Neural crest cell (in vitro differentiated cells): ENCODE results near the gene PCLO. TPM values are rescaled to one million over a fixed set of nuclear protein-coding genes. Genes with fewer than 3 reads are reported as not detected.

ENCODE experiments used
- DNase-seq: peaks from one replicate; pipeline ENCODE4 v3.0.0; 2021; ENCODE audit warnings: low read depth, mixed read lengths, low spot score
- H3K27ac Mint-ChIP-seq: one replicate; pipeline ENCODE4 v1.8.0; 2021; ENCODE audit warnings: mild to moderate bottlenecking, mixed read lengths; ENCODE audit not compliant: unreplicated experiment
- H3K27me3 Mint-ChIP-seq: 2 replicates; pipeline ENCODE4 v1.8.0; 2021; ENCODE audit warnings: low read depth, mild to moderate bottlenecking, mixed read lengths
- H3K36me3 Mint-ChIP-seq: 2 replicates; pipeline ENCODE4 v1.8.0; 2021; ENCODE audit warnings: low read depth, mild to moderate bottlenecking, mixed read lengths
- H3K4me1 Mint-ChIP-seq: 2 replicates; pipeline ENCODE4 v1.8.0; 2021; ENCODE audit warnings: mixed read lengths
- H3K4me3 Mint-ChIP-seq: one replicate; pipeline ENCODE4 v1.8.0; 2021; ENCODE audit warnings: mild to moderate bottlenecking, mixed read lengths
- H3K9me3 Mint-ChIP-seq: 2 replicates; pipeline ENCODE4 v1.8.0; 2021; ENCODE audit warnings: mixed read lengths
- total RNA-seq: library from RNA; stranded (reverse); gene quantifications from 2 replicates; pipeline ENCODE4 v1.2.1, GENCODE V29; 2021
- TF ChIP-seq, protein P1 (sequence below): fragments of 200-600 bp; sonication (generic); conservative IDR thresholded peaks from 2 replicates; pipeline ENCODE4 v1.5.0; 2021; ENCODE audit warnings: antibody characterized with exemption, mild to moderate bottlenecking

PCLO gene
- total RNA-seq, 1 donor from 2014 or later: 3.5 TPM

- Mint-ChIP-seq H3K4me3 (no peak overlapping the region), H3K36me3 (no peaks in the 10 kb centered on the region), H3K27me3 (no peaks in the 10 kb centered on the region), H3K27ac (no peak overlapping the region), H3K4me1 (no peaks in the 10 kb centered on the region), H3K9me3 (peaks cover under 1% of the 10 kb centered on the region)
- DNase-seq: no peak
- TF ChIP-seq, protein P1, sequence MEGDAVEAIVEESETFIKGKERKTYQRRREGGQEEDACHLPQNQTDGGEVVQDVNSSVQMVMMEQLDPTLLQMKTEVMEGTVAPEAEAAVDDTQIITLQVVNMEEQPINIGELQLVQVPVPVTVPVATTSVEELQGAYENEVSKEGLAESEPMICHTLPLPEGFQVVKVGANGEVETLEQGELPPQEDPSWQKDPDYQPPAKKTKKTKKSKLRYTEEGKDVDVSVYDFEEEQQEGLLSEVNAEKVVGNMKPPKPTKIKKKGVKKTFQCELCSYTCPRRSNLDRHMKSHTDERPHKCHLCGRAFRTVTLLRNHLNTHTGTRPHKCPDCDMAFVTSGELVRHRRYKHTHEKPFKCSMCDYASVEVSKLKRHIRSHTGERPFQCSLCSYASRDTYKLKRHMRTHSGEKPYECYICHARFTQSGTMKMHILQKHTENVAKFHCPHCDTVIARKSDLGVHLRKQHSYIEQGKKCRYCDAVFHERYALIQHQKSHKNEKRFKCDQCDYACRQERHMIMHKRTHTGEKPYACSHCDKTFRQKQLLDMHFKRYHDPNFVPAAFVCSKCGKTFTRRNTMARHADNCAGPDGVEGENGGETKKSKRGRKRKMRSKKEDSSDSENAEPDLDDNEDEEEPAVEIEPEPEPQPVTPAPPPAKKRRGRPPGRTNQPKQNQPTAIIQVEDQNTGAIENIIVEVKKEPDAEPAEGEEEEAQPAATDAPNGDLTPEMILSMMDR: no peak
Observed at GRCh38 chr7:82821037-82821436, 341.6 kb downstream of the PCLO start.

DNA sequence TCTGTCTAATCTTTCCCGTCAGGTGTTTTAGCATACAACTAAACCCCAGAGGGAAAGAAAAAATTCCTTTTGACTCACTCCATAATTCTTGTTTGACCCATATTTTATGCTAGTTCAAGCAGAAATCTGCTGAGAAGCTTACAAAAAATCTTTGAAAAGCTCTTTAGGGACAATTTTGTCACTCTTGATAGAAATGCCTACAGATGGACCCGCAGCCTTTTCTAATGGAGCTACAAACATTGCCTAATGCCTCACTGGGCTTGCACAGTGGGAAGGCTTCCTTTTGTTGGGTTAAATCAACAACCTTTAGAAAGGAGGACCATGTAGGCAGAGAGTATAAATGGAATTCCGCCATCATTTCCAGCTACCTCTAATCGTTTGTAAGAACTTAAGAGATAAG is 344.5 kb downstream of the PCLO start:
- Mint-ChIP-seq H3K36me3 (no peaks in the 10 kb centered on the region), H3K27ac (no peak overlapping the region), H3K4me3 (no peak overlapping the region), H3K9me3 (peaks cover 2% of the 10 kb centered on the region), H3K27me3 (no peaks in the 10 kb centered on the region), H3K4me1 (no peaks in the 10 kb centered on the region)
- DNase-seq: no peak
- TF ChIP-seq, protein P1: no peak

GRCh38 chr7:82816272-82816671 is 346.4 kb downstream of the PCLO start:
- no peaks in the 10 kb centered on the region for H3K36me3 Mint-ChIP-seq
- no peak for DNase-seq
- H3K27ac Mint-ChIP-seq: no peak overlapping the region
- H3K27me3 Mint-ChIP-seq: no peaks in the 10 kb centered on the region
- H3K9me3 Mint-ChIP-seq: peaks cover 2% of the 10 kb centered on the region
- TF ChIP-seq, protein P1: no peak
- H3K4me3 Mint-ChIP-seq: no peak overlapping the region
- H3K4me1 Mint-ChIP-seq: no peaks in the 10 kb centered on the region

GRCh38 chr7:82810558-82811259 is 352.0 kb downstream of the PCLO start:
- peak; percentile 8 for DNase-seq
- no peaks in the 10 kb centered on the region for H3K27me3 Mint-ChIP-seq
- H3K36me3 Mint-ChIP-seq: no peaks in the 10 kb centered on the region
- no peaks in the 10 kb centered on the region for H3K9me3 Mint-ChIP-seq
- H3K4me1 Mint-ChIP-seq: peaks cover 6% of the 10 kb centered on the region
- H3K4me3 Mint-ChIP-seq: no peak overlapping the region
- no peak overlapping the region for H3K27ac Mint-ChIP-seq
- TF ChIP-seq, protein P1: peak; percentile 80

GRCh38 chr7:82808633-82809032 is 354.1 kb downstream of the PCLO start:
- Mint-ChIP-seq H3K27ac (no peak overlapping the region), H3K9me3 (no peaks in the 10 kb centered on the region), H3K4me3 (no peak overlapping the region), H3K4me1 (peaks cover 12% of the 10 kb centered on the region), H3K27me3 (no peaks in the 10 kb centered on the region), H3K36me3 (no peaks in the 10 kb centered on the region)
- no peak for DNase-seq
- TF ChIP-seq, protein P1: no peak
